ENCODE measurements around the gene LRRIQ3.

The LRRIQ3 gene

GRCh38 chr1:74215229-74215628 is 17.3 kb upstream of the LRRIQ3 start:
- no peak overlapping the region for H3K4me2 ChIP-seq (ENCODE audit: low read depth, low read length)
- H4K20me1 ChIP-seq (ENCODE audit: insufficient read depth, low read length): no peaks in the 10 kb centered on the region
- no peak overlapping the region for H3K9ac ChIP-seq (ENCODE audit: low read length)
- no peaks in the 10 kb centered on the region for H3K36me3 ChIP-seq (replicated peaks; ENCODE audit: insufficient read depth, low read length)
- no peaks in the 10 kb centered on the region for H3K79me2 ChIP-seq (ENCODE audit: low read length)
- no peaks in the 10 kb centered on the region for H3K9me2 ChIP-seq (replicated peaks; ENCODE audit: insufficient read depth, low read length)
- H3K4me3 ChIP-seq (ENCODE audit: low read length): no peak overlapping the region
- DNase-seq: no peak
- H3K27ac ChIP-seq (ENCODE audit: low read length): no peak overlapping the region
- no peaks in the 10 kb centered on the region for H3F3A ChIP-seq (ENCODE audit: insufficient read depth, low read length)
- H3K9me3 ChIP-seq (replicated peaks; ENCODE audit: insufficient read depth, low read length): no peaks in the 10 kb centered on the region
- H3K4me1 ChIP-seq (ENCODE audit: low read length): no peaks in the 10 kb centered on the region
- TF ChIP-seq EZH2phosphoT487 (IDR thresholded peaks at IDR 0.05; ENCODE audit: low read length): no peak
- TF ChIP-seq EZH2 (optimal IDR thresholded peaks at IDR 0.05; ENCODE audit: low read depth, low read length): no peak
- no peak for TF ChIP-seq CTCF (IDR thresholded peaks at IDR 0.05; ENCODE audit: low read length)
- H2AFZ ChIP-seq (ENCODE audit: low read length): no peak overlapping the region
- H3K27me3 ChIP-seq (replicated peaks; ENCODE audit: insufficient read depth, low read length): no peaks in the 10 kb centered on the region

GRCh38 chr1:74205266-74205665 is 7.3 kb upstream of the LRRIQ3 start:
- TF ChIP-seq EZH2 (optimal IDR thresholded peaks at IDR 0.05; ENCODE audit: low read depth, low read length): no peak
- TF ChIP-seq EZH2phosphoT487 (IDR thresholded peaks at IDR 0.05; ENCODE audit: low read length): no peak
- TF ChIP-seq CTCF (IDR thresholded peaks at IDR 0.05; ENCODE audit: low read length): no peak
- Histone ChIP-seq H3K9ac (ENCODE audit: low read length) (no peak overlapping the region), H3K27ac (ENCODE audit: low read length) (no peak overlapping the region), H3K79me2 (ENCODE audit: low read length) (no peaks in the 10 kb centered on the region), H2AFZ (ENCODE audit: low read length) (no peak overlapping the region), H3K9me3 (replicated peaks; ENCODE audit: insufficient read depth, low read length) (no peaks in the 10 kb centered on the region), H3K4me2 (ENCODE audit: low read depth, low read length) (no peak overlapping the region), H3F3A (ENCODE audit: insufficient read depth, low read length) (no peaks in the 10 kb centered on the region), H3K36me3 (replicated peaks; ENCODE audit: insufficient read depth, low read length) (no peaks in the 10 kb centered on the region), H3K9me2 (replicated peaks; ENCODE audit: insufficient read depth, low read length) (no peaks in the 10 kb centered on the region), H3K27me3 (replicated peaks; ENCODE audit: insufficient read depth, low read length) (no peaks in the 10 kb centered on the region), H4K20me1 (ENCODE audit: insufficient read depth, low read length) (no peaks in the 10 kb centered on the region), H3K4me3 (ENCODE audit: low read length) (no peak overlapping the region), H3K4me1 (ENCODE audit: low read length) (no peaks in the 10 kb centered on the region)
- DNase-seq: no peak

- Histone ChIP-seq H3K36me3 (replicated peaks; ENCODE audit: insufficient read depth, low read length) (no peaks in the 10 kb centered on the region), H3K9ac (ENCODE audit: low read length) (no peak overlapping the region)
These were observed 1.5 kb upstream of the LRRIQ3 start for GRCh38 chr1:74199504-74199903.

More at GRCh38 chr1:74199504-74199903, 1.5 kb upstream of the LRRIQ3 start:
- H3K4me1 ChIP-seq (ENCODE audit: low read length): peaks cover 4% of the 10 kb centered on the region; the same call in 1 of the 2 replicates
- no peaks in the 10 kb centered on the region for H3K27me3 ChIP-seq (replicated peaks; ENCODE audit: insufficient read depth, low read length)
- TF ChIP-seq CTCF (IDR thresholded peaks at IDR 0.05; ENCODE audit: low read length) (no peak), EZH2 (optimal IDR thresholded peaks at IDR 0.05; ENCODE audit: low read depth, low read length) (no peak), EZH2phosphoT487 (IDR thresholded peaks at IDR 0.05; ENCODE audit: low read length) (no peak)
- H4K20me1 ChIP-seq (ENCODE audit: insufficient read depth, low read length): no peaks in the 10 kb centered on the region
- peak overlapping the region; percentile 82; the same call in 1 of the 2 replicates for H3K4me2 ChIP-seq (ENCODE audit: low read depth, low read length)
- DNase-seq: no peak
- H2AFZ ChIP-seq (ENCODE audit: low read length): 0 out of 2 replicates have a peak overlapping the region, but pooled peaks have one; percentile 97
- peaks cover 4% of the 10 kb centered on the region for H3F3A ChIP-seq (ENCODE audit: insufficient read depth, low read length)
- H3K79me2 ChIP-seq (ENCODE audit: low read length): no peaks in the 10 kb centered on the region
- no peaks in the 10 kb centered on the region for H3K9me2 ChIP-seq (replicated peaks; ENCODE audit: insufficient read depth, low read length)
- no peaks in the 10 kb centered on the region for H3K9me3 ChIP-seq (replicated peaks; ENCODE audit: insufficient read depth, low read length)
- H3K4me3 ChIP-seq (ENCODE audit: low read length): no peak overlapping the region
- H3K27ac ChIP-seq (ENCODE audit: low read length): no peak overlapping the region

All from MM.1S (cell line).